ENCODE measurements around the gene SIGLEC10. TPM values are rescaled to one million over a fixed set of nuclear protein-coding genes. Genes with fewer than 3 reads are reported as not detected.

The SIGLEC10 gene
- total and polyA plus RNA-seq, 9 of the 15 experiments (the other 6 are each of a cell fraction or from before 2014, with no cell fraction given) = 0.10 to 1.8 (median 0.82) TPM

DNA sequence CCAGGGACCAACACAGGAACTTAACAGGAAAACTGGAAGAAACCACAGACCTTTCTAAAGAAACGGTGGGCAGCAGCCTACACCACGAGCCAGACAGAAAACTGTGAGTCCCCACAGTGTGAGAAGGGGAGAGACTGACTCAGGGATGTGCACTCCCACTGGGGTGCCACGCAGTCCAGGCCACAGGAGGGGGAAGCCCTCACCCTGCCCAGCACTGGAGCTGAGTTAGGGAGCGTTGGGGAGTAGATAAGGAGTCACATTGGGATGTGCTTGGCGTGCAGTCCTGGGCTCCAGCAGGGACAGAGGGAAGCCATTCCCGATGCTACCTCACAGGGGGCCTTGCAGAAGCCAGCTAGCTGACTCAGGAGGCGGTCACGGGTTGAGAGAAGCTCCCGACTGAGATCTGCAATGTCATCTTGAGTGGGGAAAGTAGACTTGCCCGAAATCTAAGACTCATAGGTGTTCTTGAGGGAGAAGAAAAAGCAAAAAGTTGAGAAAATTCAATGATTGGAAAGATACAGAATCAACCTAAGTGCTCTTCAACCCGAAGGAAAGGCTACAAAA lies 23.5 kb upstream of the SIGLEC10 start (continued):
- TF ChIP-seq U2AF1 (optimal IDR thresholded peaks at IDR 0.05; ENCODE audit: low read depth, low read length) (no peak), NFATC3 (IDR thresholded peaks at IDR 0.05) (no peak), SMAD3 (CRISPR knock-in tag; conservative IDR thresholded peaks at IDR 0.05) (no peak), FOXA1 (IDR thresholded peaks at IDR 0.05; ENCODE audit: borderline replicate concordance) (no peak), NR4A1 (CRISPR knock-in tag; IDR thresholded peaks at IDR 0.05) (0 out of 2 replicates have a peak, but pooled peaks have one; percentile 26), NR4A1 (tag; IDR thresholded peaks at IDR 0.05) (no peak), BCOR (IDR thresholded peaks at IDR 0.05) (no peak), ZC3H11A (IDR thresholded peaks at IDR 0.05; ENCODE audit: low read depth, low read length) (no peak), TCF7L2 (IDR thresholded peaks at IDR 0.05; ENCODE audit: low read depth, low read length) (no peak), TOE1 (IDR thresholded peaks at IDR 0.05; ENCODE audit: borderline replicate concordance) (peak; percentile 72), TOE1 (CRISPR knock-in tag; IDR thresholded peaks at IDR 0.05; ENCODE audit: borderline replicate concordance, low read depth) (no peak), EP300 (IDR thresholded peaks at IDR 0.05; ENCODE audit: low read length) (peak; percentile 36), CXXC5 (CRISPR knock-in tag; IDR thresholded peaks at IDR 0.05) (0 out of 2 replicates have a peak, but pooled peaks have one; percentile 6), JUN (IDR thresholded peaks at IDR 0.05; ENCODE audit: borderline replicate concordance, low read depth, low read length) (no peak), JUN (CRISPR knock-in tag; IDR thresholded peaks at IDR 0.05; ENCODE audit: borderline replicate concordance) (no peak), RBFOX2 (IDR thresholded peaks at IDR 0.05; ENCODE audit: low read depth, low read length) (peak; percentile 29; the same call in 1 of the 2 replicates), ZNF639 (CRISPR knock-in tag; conservative IDR thresholded peaks at IDR 0.05 in 1 of 2, IDR thresholded peaks at IDR 0.05 in 1 of 2) (peak in 1 of 2 experiments; percentile 51; a peak in 1 of 4 replicates), HLTF (IDR thresholded peaks at IDR 0.05) (no peak), NONO (IDR thresholded peaks at IDR 0.05; ENCODE audit: low read depth in 2 of 2, low read length in 1 of 2) (no peak), ZNF232 (CRISPR knock-in tag; IDR thresholded peaks at IDR 0.05) (no peak), POLR2AphosphoS2 (IDR thresholded peaks at IDR 0.05; ENCODE audit: low read length) (no peak), CSDE1 (IDR thresholded peaks at IDR 0.05) (no peak), ZNF778 (CRISPR knock-in tag; IDR thresholded peaks at IDR 0.05) (no peak), CBX8 (IDR thresholded peaks at IDR 0.05; ENCODE audit: borderline replicate concordance, extremely low read depth, low read depth, low read length, poor library complexity, severe bottlenecking) (no peak), ZNF174 (CRISPR knock-in tag; IDR thresholded peaks at IDR 0.05) (no peak)
- TF ChIP-seq, protein P1, sequence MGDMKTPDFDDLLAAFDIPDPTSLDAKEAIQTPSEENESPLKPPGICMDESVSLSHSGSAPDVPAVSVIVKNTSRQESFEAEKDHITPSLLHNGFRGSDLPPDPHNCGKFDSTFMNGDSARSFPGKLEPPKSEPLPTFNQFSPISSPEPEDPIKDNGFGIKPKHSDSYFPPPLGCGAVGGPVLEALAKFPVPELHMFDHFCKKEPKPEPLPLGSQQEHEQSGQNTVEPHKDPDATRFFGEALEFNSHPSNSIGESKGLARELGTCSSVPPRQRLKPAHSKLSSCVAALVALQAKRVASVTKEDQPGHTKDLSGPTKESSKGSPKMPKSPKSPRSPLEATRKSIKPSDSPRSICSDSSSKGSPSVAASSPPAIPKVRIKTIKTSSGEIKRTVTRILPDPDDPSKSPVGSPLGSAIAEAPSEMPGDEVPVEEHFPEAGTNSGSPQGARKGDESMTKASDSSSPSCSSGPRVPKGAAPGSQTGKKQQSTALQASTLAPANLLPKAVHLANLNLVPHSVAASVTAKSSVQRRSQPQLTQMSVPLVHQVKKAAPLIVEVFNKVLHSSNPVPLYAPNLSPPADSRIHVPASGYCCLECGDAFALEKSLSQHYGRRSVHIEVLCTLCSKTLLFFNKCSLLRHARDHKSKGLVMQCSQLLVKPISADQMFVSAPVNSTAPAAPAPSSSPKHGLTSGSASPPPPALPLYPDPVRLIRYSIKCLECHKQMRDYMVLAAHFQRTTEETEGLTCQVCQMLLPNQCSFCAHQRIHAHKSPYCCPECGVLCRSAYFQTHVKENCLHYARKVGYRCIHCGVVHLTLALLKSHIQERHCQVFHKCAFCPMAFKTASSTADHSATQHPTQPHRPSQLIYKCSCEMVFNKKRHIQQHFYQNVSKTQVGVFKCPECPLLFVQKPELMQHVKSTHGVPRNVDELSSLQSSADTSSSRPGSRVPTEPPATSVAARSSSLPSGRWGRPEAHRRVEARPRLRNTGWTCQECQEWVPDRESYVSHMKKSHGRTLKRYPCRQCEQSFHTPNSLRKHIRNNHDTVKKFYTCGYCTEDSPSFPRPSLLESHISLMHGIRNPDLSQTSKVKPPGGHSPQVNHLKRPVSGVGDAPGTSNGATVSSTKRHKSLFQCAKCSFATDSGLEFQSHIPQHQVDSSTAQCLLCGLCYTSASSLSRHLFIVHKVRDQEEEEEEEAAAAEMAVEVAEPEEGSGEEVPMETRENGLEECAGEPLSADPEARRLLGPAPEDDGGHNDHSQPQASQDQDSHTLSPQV (IDR thresholded peaks at IDR 0.05) = peak; percentile 43

Data from K562 (cell line).